ENCODE data around the gene VSIG10L2.
"Not testable (repeated sequence)": the region's sequence is repeated elsewhere in the genome, so short reads cannot be mapped to it uniquely, and the experiment has no call there.

VSIG10L2 gene

GRCh38 chr11:125967515-125967914 lies 21.7 kb downstream of the VSIG10L2 start:
- DNase-seq (ENCODE audit: low read depth, low spot score): no peak

GRCh38 chr11:125968354-125968753 lies 22.5 kb downstream of the VSIG10L2 start:
- no peak for DNase-seq (ENCODE audit: low read depth, low spot score)

DNA sequence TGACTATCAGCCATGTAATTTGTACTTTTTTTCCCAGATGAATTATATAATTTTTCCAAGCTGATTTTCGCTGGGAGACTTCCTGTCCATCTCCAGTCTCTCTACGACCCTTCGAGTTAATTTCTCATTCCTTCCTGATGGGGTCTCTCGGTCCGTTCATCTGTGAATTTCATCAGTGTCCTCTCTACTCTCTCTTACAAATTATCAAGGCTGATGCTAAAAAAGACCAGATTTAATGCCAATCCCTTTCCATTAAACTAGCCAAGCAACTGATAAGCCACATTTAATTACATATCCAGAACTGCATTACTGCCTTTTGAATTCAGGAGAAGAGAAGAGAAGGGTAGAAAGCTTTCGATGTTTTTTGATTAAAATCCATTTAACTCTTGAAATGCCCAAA lies 25.8 kb downstream of the VSIG10L2 start:
- no peak for DNase-seq (ENCODE audit: low read depth, low spot score)

- no peak for DNase-seq (ENCODE audit: low read depth, low spot score)
Measured at GRCh38 chr11:125974284-125974683, 28.4 kb downstream of the VSIG10L2 start.

DNA sequence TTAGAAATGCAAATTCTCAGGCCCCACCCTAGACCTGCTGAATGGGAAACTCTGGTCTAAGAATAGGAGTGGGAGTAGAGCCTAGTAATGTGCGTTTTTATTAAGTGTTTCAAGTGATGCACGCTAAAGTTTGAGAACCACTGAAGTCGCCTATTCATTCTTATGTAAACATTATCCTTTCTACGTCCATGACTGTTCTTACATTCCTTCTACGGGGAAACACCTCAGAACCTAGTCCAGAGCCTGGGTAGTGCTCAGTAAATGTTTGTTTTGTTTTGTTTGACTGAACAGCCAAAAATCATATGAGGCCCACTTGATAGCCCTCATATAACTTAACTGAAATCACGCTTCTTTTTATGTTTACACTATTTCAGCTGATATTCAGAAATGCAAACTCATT lies 29.8 kb downstream of the VSIG10L2 start:
- DNase-seq (ENCODE audit: low read depth, low spot score): no peak

DNA sequence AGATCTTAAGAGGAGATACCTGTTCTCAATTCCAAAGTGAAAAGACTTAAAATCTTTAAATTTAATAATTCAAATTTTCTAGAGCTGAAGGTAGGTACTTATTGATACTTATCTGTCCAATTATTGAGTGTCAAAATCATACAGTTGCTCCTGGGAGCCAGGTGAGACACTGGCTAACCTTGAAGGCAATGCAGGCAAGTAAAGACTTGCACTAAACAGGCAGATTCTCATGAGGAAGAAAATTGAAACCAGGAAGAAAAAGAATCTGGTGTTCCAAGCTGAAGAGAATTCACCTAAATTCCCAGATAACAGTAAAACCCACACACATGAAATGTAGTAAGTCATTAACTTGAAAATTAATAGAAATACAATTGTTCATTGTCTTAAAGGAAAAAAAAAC lies 30.3 kb downstream of the VSIG10L2 start:
- no peak for DNase-seq (ENCODE audit: low read depth, low spot score)

DNA sequence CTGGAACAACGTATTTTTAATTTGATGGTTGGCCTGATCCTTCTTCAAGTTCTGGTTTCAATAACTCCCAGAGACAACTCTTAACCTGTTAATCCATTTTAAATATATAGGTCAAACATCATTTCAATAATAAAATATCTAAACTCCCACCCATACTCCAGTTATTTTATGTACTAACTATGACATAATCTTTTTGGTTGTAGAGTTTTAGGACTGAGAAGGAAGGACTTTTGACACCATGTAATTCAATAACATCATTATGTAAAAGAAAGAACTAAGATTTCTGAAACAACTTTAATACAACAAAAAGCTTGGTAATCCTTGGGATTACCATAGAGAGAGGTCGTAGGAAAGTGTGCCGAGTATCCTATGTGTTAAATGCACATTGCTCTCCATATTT lies 31.5 kb downstream of the VSIG10L2 start:
- no peak for DNase-seq (ENCODE audit: low read depth, low spot score)

DNA sequence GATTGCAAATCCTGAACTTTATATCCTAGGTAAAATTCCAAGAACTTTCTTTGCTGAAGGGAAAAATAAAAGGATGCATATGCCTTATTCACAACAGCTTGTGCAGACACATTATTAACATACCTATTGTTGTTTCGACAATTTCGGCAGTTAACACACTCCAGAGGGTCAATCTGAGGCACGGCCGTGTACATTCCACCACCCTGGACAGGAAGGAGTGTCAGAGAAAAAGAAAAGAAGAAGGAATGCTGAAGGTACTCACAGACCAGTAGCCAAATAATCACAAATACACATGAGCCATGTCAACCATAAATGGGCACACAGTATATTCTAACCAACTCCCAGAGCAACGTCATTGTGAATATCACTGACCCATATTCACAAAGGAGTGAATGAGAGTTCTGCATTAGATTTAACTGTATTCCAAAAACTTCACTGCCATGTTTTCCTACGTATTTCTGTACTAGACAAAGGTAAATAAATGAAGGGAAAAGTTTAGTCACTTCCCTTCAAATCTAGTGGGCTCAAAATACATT lies 32.4 kb downstream of the VSIG10L2 start:
- no peak for DNase-seq (ENCODE audit: low read depth, low spot score)

- DNase-seq (ENCODE audit: low read depth, low spot score): no peak
Measured at GRCh38 chr11:125978778-125979407, 33.0 kb downstream of the VSIG10L2 start.

GRCh38 chr11:125979511-125979910 lies 33.7 kb downstream of the VSIG10L2 start:
- no peak for DNase-seq (ENCODE audit: low read depth, low spot score)

DNA sequence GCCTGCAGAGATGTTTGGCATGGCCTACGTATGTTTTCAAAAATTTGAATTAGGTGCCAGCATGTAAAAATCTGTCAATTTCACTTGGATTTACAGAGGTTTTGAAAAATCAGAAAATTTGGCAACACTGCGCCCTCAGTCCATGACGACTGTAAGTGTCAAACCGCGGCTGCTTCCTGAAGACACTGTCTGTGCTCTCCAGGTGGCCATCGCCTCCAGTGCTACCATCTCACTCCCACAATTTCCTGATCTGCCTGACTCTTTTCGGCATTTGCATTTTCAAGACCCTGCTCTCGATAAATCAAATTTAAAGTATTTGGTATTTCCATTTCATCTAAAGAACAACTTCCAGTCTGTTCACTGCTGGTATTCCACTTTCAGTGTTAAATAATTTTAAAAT lies 34.6 kb downstream of the VSIG10L2 start:
- DNase-seq (ENCODE audit: low read depth, low spot score): no peak

- no peak for DNase-seq (ENCODE audit: low read depth, low spot score)
Measured at GRCh38 chr11:125982348-125982730, 36.5 kb downstream of the VSIG10L2 start.

DNA sequence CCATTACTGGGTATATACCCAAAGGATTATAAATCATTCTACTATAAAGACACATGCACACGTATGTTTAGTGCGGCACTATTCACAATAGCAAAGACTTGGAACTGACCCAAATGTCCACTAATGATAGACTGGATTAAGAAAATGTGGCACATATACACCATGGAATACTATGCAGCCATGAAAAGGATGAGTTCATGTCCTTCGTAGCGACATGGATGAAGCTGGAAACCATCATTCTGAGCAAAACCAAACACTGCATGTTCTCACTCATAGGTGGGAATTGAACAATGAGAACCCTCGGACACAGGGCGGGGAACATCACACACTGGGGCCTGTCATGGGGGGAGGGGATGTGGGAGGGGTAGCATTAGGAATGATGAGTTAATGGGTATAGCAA lies 40.1 kb downstream of the VSIG10L2 start:
- not testable (repeated sequence) for DNase-seq (ENCODE audit: low read depth, low spot score)

GRCh38 chr11:125987066-125987641 lies 41.3 kb downstream of the VSIG10L2 start:
- no peak for DNase-seq (ENCODE audit: low read depth, low spot score)

GRCh38 chr11:125990244-125990643 lies 44.4 kb downstream of the VSIG10L2 start:
- no peak for DNase-seq (ENCODE audit: low read depth, low spot score)

DNA sequence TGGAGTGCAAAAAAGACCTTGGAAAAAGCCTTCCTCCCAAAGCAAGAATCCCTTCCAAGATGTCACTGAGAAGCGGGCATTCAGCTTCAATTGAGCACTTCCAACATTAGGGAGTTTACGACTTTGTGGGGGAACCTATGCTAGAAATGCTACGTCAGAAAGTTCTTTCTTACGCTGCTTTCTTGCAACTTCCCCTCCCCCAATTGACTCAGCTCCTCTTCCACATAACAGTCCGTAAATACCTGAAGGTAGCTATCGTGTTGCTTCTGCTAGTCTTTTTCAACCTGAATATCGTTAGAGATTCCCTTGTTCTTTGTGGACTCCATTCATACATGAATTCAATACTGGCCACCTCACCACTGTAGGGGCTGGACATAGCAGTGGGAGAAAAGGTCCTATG lies 47.0 kb downstream of the VSIG10L2 start:
- DNase-seq (ENCODE audit: low read depth, low spot score): no peak

GRCh38 chr11:125994509-125994908 lies 48.7 kb downstream of the VSIG10L2 start:
- no peak for DNase-seq (ENCODE audit: low read depth, low spot score)

DNA sequence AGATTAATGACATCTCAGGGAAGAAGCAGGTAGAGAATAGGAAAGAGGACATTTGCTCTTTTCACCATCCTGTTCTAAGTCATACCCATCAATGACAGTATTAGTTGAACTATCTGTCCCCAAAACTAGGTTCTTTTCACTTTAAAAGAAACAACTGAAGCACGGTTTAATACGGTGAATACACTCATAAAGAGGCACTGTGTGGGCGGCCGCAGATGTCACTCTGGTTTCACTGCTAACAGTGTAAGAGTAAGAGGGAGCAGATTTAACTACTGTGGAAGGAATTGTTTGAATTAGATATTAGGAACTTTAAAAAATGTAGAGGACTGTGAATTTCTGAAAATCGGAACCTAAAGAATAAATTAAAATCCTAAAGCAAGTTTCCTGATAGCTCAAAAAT lies 49.5 kb downstream of the VSIG10L2 start:
- no peak for DNase-seq (ENCODE audit: low read depth, low spot score)

- no peak for DNase-seq (ENCODE audit: low read depth, low spot score)
Measured at GRCh38 chr11:125998267-125998666, 52.4 kb downstream of the VSIG10L2 start.

- DNase-seq (ENCODE audit: low read depth, low spot score): no peak
Measured at GRCh38 chr11:125999234-125999880, 53.5 kb downstream of the VSIG10L2 start.

GRCh38 chr11:126002181-126002580 lies 56.3 kb downstream of the VSIG10L2 start:
- no peak for DNase-seq (ENCODE audit: low read depth, low spot score)

Data from activated CD4-positive, CD25-positive, alpha-beta regulatory T cell treated with anti-CD3 and anti-CD28 coated beads, Interleukin-2, amount 50 U/mL, for 16 hours (primary cell).